ENCODE data around the gene SDHC.

SDHC gene, protein sequence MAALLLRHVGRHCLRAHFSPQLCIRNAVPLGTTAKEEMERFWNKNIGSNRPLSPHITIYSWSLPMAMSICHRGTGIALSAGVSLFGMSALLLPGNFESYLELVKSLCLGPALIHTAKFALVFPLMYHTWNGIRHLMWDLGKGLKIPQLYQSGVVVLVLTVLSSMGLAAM

DNA sequence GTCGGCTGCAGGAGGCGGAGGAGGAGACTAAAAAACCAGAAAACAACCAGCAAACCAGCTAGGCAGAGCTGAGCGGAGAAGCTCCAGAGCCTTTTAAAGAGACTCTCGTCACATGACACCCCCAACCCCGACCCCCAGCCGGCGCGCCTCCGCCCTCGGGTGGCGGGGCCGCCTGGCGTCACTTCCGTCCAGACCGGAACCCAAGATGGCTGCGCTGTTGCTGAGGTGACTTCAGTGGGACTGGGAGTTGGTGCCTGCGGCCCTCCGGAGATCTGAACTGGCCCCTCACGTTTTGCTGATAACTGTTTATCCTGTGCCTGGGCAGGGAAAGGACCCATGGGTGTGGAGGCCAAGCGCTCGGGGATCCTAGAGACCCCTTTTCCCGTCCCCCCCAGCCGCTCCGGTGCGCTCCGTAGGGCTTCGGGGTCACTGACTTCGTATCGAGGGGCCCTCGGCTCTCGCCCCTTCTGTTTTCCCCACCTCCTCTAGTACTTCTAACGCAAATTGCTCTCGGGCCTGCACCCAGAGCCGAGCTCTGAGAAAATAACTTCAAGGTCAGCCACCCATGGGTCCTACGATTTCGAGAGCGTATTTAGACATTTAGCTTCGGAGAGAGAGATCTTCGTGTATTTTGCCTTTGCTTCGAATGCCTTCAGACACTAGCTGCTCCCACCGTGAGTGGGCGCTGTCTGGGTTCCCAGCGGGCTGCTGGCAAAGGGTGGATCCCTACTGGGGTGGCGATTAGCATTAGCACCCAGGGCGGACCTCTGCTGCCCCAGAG, at the start of gene SDHC:
Gene SDHC, plus strand, starts transcription at position 181 of the 781 bp plus-strand sequence. Its CDS starts 25 bp downstream, at position 206.
- Histone ChIP-seq H3K27me3 (ENCODE audit: control insufficient read depth, insufficient read depth, low read length) (no peaks in the 10 kb centered on the region), H3K9ac (ENCODE audit: low read length) (peak within 1 kb of the TSS; percentile 100), H3K4me3 (ENCODE audit: low read length) (peak within 1 kb of the TSS; percentile 98), H3K4me1 (ENCODE audit: control insufficient read depth, insufficient read depth, low read length) (peaks cover 12% of the 10 kb centered on the region), H3K27ac (ENCODE audit: low read depth, low read length) (peak within 1 kb of the TSS; percentile 96), H3K36me3 (ENCODE audit: control insufficient read depth, insufficient read depth, low read length) (no peaks in the 10 kb centered on the region)

DNA sequence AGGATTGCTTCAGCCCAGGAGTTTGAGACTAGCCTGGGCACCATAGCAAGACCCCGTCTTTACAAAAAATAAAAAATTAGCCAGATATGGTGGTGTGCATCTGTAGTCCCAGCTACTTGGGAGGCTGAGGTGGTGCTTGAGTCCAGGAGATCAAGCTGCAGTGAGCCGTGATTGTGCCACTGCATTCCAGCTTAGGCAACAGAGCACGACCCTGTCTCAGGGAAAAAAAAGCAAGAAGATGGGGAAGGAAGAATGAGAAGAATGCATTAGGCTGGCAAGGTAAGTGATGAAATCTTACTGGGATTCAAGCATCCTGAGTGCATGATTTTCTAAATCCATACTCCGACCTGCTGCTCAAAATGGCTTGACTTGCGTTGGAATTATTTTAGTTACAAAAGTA, 48.9 kb upstream of the SDHC start:
- Histone ChIP-seq H3K4me3 (ENCODE audit: low read length) (no peak overlapping the region), H3K4me1 (ENCODE audit: control insufficient read depth, insufficient read depth, low read length) (peaks cover 16% of the 10 kb centered on the region), H3K9ac (ENCODE audit: low read length) (no peak overlapping the region), H3K36me3 (ENCODE audit: control insufficient read depth, insufficient read depth, low read length) (no peaks in the 10 kb centered on the region), H3K27ac (ENCODE audit: low read depth, low read length) (no peak overlapping the region), H3K27me3 (ENCODE audit: control insufficient read depth, insufficient read depth, low read length) (no peaks in the 10 kb centered on the region)

DNA sequence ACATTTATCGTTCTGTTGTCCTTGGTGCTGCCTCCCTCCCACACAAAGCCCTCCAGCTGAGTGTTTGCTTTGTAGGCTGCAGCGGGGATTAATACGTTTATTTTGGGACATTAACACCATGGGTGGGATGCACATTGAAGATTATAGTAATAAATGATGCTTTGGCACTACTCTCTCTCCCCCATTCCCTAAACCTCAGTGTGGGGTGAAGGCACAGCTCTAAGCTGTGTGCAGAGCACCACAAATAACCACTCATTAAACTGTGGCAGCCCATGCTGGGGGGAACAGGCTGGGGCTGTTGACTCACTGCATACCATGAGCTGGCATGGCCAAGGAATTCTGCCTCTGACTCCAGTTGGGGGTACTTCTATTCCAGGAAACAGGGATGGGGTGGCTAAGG, 48.0 kb upstream of the SDHC start:
- H3K4me1 ChIP-seq (ENCODE audit: control insufficient read depth, insufficient read depth, low read length), result peaks cover 16% of the 10 kb centered on the region
- H3K27me3 ChIP-seq (ENCODE audit: control insufficient read depth, insufficient read depth, low read length), result no peaks in the 10 kb centered on the region
- H3K4me3 ChIP-seq (ENCODE audit: low read length), result no peak overlapping the region
- no peaks in the 10 kb centered on the region for H3K36me3 ChIP-seq (ENCODE audit: control insufficient read depth, insufficient read depth, low read length)
- H3K27ac ChIP-seq (ENCODE audit: low read depth, low read length), result peak overlapping the region; percentile 63
- H3K9ac ChIP-seq (ENCODE audit: low read length), result no peak overlapping the region

DNA sequence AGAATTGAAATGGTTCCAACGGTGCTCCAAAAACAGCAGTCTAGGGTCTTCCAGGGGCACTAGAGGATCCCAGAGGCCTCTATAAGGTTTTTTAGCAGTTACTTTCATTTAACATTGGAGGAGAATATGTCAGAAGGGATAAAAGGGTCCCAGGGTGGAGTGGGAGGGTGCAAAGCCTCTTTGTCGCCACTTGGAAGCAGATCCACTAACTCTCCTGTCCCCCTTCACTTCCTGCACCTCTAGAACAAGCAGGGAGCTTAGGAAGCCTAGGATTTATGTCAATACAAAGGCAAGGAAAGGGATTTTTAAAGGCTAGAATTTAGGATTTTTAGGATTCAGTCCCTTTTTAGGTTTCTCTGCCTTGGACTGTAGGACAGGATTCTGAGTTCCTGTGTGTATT, 47.3 kb upstream of the SDHC start:
- H3K27ac ChIP-seq (ENCODE audit: low read depth, low read length), result peak overlapping the region; percentile 63

DNA sequence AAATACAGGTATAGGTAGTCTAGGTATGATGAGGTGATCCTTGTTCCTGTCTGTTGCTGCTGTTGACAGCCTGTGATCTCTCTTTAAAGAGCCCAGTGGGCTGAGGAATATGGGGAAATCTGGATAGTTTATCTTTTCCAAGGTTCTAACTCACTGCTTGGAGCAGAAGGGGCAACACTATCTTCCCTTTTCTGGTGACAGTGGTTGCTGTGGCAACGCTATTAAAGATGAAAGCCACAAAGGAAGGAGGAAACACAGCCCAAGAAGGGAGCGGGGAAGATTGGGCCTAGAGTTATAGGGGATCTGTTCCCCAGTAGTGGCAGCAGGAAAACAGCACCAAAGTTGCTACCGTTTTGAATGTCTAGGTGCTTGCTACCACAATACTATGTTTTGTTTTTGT, 46.9 kb upstream of the SDHC start:
- peak overlapping the region; percentile 63 for H3K27ac ChIP-seq (ENCODE audit: low read depth, low read length)

More for the DNA sequence above, 47.3 kb upstream of the SDHC start:
- no peaks in the 10 kb centered on the region for H3K36me3 ChIP-seq (ENCODE audit: control insufficient read depth, insufficient read depth, low read length)
- H3K4me1 ChIP-seq (ENCODE audit: control insufficient read depth, insufficient read depth, low read length), result peaks cover 14% of the 10 kb centered on the region
- no peaks in the 10 kb centered on the region for H3K27me3 ChIP-seq (ENCODE audit: control insufficient read depth, insufficient read depth, low read length)
- no peak overlapping the region for H3K9ac ChIP-seq (ENCODE audit: low read length)
- H3K4me3 ChIP-seq (ENCODE audit: low read length), result no peak overlapping the region

DNA sequence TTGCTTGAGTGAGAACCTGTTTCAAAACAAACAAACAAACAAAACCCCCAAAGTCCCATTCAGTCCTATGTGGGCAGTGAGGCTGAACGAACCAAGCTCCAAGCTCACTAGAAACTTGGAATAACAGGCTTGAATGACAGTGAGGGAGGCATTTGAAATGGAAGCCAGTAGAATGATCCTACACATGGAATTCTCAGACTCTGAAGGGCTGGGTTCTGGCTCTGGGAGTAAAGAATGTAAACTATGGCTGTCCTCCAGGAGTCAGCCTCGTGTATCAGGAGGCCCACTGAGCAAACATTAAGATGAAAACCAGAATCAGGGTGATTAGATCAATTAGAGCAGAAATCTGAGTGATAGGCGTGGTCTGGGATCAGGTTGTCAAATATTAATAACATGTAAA, 40.8 kb upstream of the SDHC start:
- no peak overlapping the region for H3K27ac ChIP-seq (ENCODE audit: low read depth, low read length)
- no peaks in the 10 kb centered on the region for H3K36me3 ChIP-seq (ENCODE audit: control insufficient read depth, insufficient read depth, low read length)
- no peaks in the 10 kb centered on the region for H3K4me1 ChIP-seq (ENCODE audit: control insufficient read depth, insufficient read depth, low read length)
- H3K4me3 ChIP-seq (ENCODE audit: low read length), result no peak overlapping the region
- H3K27me3 ChIP-seq (ENCODE audit: control insufficient read depth, insufficient read depth, low read length), result no peaks in the 10 kb centered on the region
- no peak overlapping the region for H3K9ac ChIP-seq (ENCODE audit: low read length)

More for the DNA sequence above, 46.9 kb upstream of the SDHC start:
- H3K4me1 ChIP-seq (ENCODE audit: control insufficient read depth, insufficient read depth, low read length), result peaks cover 14% of the 10 kb centered on the region
- H3K36me3 ChIP-seq (ENCODE audit: control insufficient read depth, insufficient read depth, low read length), result no peaks in the 10 kb centered on the region
- no peak overlapping the region for H3K9ac ChIP-seq (ENCODE audit: low read length)
- no peaks in the 10 kb centered on the region for H3K27me3 ChIP-seq (ENCODE audit: control insufficient read depth, insufficient read depth, low read length)
- no peak overlapping the region for H3K4me3 ChIP-seq (ENCODE audit: low read length)

DNA sequence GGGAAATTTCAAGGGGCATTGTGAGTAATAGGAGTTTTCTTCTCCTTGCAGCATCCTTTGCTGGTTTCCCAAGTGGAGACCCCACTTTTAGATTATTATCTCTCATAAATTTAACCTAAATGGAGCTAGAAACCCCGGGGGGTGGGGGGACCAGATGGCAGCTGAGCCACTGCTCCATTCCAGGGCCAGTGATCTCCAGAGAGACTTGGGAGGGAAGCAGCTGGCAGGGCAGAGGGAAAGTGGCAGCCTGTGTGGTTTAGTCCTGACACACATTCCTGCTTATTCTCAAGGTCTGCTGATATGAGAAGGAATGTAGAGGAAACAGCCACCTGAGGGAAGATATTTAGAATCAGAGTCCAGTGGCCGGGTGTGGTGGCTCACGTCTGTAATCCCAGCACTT, 39.3 kb upstream of the SDHC start:
- Histone ChIP-seq H3K4me3 (ENCODE audit: low read length) (no peak overlapping the region), H3K4me1 (ENCODE audit: control insufficient read depth, insufficient read depth, low read length) (no peaks in the 10 kb centered on the region), H3K36me3 (ENCODE audit: control insufficient read depth, insufficient read depth, low read length) (no peaks in the 10 kb centered on the region), H3K27me3 (ENCODE audit: control insufficient read depth, insufficient read depth, low read length) (no peaks in the 10 kb centered on the region), H3K9ac (ENCODE audit: low read length) (no peak overlapping the region), H3K27ac (ENCODE audit: low read depth, low read length) (no peak overlapping the region)

DNA sequence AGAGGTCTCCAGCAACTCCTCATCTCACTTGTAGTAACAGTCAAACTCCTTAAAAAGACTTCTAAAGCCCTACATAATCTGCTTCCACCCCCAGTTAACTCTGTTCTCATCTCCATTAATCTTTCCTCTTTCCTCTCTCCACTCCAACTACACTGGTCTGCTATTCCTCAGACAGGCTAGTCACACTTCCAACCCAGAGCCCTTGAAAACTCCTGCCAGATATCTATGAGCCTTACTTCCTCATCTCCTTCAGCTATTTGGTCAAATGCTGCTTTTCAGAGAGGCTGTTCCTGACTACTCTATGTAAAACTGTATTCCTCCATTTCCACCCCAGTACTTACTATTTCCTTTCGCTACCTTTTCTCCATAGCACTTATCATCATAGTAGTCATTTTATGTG, 31.2 kb upstream of the SDHC start:
- Histone ChIP-seq H3K27me3 (ENCODE audit: control insufficient read depth, insufficient read depth, low read length) (no peaks in the 10 kb centered on the region), H3K4me1 (ENCODE audit: control insufficient read depth, insufficient read depth, low read length) (no peaks in the 10 kb centered on the region), H3K36me3 (ENCODE audit: control insufficient read depth, insufficient read depth, low read length) (no peaks in the 10 kb centered on the region), H3K4me3 (ENCODE audit: low read length) (no peak overlapping the region), H3K27ac (ENCODE audit: low read depth, low read length) (no peak overlapping the region), H3K9ac (ENCODE audit: low read length) (no peak overlapping the region)

DNA sequence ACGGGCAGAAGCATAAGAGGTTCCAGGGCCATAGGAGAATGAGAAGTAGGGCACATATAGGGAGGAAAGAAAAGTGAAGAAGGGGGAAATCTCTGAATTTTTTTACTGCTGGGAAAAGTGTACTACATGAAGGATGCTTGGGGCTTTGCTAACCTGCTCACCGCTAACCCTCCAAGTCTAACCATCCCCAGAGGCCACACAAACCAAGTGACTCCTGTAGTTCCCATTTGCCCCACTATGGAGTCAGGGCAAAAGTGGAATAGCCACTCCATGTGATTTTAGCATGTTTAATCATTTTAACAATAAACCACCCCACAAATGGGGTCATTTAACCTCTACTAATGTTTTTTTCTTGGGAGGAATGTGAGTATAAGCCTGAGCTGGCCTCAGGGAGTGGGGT, 29.1 kb upstream of the SDHC start:
- Histone ChIP-seq H3K27ac (ENCODE audit: low read depth, low read length) (no peak overlapping the region), H3K4me3 (ENCODE audit: low read length) (no peak overlapping the region), H3K27me3 (ENCODE audit: control insufficient read depth, insufficient read depth, low read length) (no peaks in the 10 kb centered on the region), H3K4me1 (ENCODE audit: control insufficient read depth, insufficient read depth, low read length) (no peaks in the 10 kb centered on the region), H3K36me3 (ENCODE audit: control insufficient read depth, insufficient read depth, low read length) (no peaks in the 10 kb centered on the region), H3K9ac (ENCODE audit: low read length) (no peak overlapping the region)

DNA sequence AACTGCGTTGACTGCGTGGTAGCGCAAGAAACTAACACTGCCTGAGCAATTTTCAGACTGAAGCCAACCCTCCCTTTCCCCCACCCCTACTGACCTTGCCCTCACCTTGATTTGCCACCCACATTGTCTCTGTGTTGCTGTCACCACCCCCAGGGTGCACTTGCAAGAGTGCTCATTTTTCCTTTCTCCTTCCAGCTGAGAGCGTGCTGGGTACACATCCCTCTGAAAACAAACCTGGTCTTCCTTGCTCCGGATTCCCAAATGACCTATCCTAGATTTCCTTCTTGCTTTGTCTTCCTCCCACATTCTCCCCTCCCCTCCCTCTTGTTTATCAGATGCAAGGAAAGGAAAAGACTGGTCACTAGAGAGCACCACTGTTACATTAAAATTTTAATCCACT, 28.7 kb upstream of the SDHC start:
- H3K36me3 ChIP-seq (ENCODE audit: control insufficient read depth, insufficient read depth, low read length), result no peaks in the 10 kb centered on the region
- no peak overlapping the region for H3K4me3 ChIP-seq (ENCODE audit: low read length)
- no peaks in the 10 kb centered on the region for H3K4me1 ChIP-seq (ENCODE audit: control insufficient read depth, insufficient read depth, low read length)
- H3K9ac ChIP-seq (ENCODE audit: low read length), result no peak overlapping the region
- no peaks in the 10 kb centered on the region for H3K27me3 ChIP-seq (ENCODE audit: control insufficient read depth, insufficient read depth, low read length)
- no peak overlapping the region for H3K27ac ChIP-seq (ENCODE audit: low read depth, low read length)

DNA sequence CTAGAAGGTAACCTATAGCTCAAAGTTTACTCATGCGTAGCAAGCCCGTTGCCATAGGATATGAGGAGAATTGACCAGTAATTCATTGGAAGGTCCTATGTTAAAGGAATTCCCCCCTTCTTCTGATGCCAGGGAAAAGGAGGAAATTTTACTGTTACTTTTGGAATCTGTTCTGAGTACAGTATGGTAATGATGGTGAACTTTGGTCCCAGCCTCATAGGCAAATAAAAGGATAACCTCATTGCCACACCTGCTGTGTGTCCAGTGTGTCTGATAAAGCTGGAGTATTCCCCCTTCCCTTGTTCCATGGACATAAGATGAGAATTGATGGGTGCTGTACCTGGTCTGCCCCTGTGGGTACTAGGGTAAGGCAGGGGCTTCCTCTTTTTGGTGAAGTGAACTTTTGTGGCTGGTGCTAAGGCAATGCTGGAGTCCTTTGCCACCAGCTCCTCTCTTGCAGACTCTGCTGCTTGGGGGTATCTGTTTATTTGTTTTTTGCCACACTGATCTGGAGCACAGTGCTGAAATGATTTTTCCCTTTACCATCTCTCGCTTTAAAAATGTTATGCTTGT, 26.6 kb upstream of the SDHC start:
- Histone ChIP-seq H3K36me3 (ENCODE audit: control insufficient read depth, insufficient read depth, low read length) (no peaks in the 10 kb centered on the region), H3K4me1 (ENCODE audit: control insufficient read depth, insufficient read depth, low read length) (no peaks in the 10 kb centered on the region), H3K27ac (ENCODE audit: low read depth, low read length) (no peak overlapping the region), H3K4me3 (ENCODE audit: low read length) (no peak overlapping the region), H3K27me3 (ENCODE audit: control insufficient read depth, insufficient read depth, low read length) (no peaks in the 10 kb centered on the region), H3K9ac (ENCODE audit: low read length) (no peak overlapping the region)

DNA sequence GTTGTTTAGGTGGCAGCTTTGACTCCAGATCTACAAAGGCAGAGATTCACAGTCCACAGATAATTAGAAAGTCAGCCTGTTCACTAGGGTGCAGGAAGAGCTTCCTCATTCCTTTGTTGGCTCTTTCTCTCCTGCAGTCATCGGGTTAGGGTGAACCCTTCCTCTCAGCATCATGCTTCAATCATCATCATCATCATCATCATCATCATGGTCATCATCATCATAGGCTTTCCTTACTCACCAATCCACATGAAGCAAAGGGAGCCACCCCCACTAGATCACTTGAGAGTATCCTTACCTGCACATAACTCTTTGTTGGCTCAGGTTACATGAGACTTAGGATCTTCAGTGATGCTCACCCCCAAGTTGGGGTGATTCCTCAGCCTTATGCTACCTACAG, 23.4 kb upstream of the SDHC start:
- Histone ChIP-seq H3K36me3 (ENCODE audit: control insufficient read depth, insufficient read depth, low read length) (no peaks in the 10 kb centered on the region), H3K4me3 (ENCODE audit: low read length) (no peak overlapping the region), H3K27me3 (ENCODE audit: control insufficient read depth, insufficient read depth, low read length) (no peaks in the 10 kb centered on the region), H3K27ac (ENCODE audit: low read depth, low read length) (no peak overlapping the region), H3K4me1 (ENCODE audit: control insufficient read depth, insufficient read depth, low read length) (no peaks in the 10 kb centered on the region), H3K9ac (ENCODE audit: low read length) (no peak overlapping the region)

DNA sequence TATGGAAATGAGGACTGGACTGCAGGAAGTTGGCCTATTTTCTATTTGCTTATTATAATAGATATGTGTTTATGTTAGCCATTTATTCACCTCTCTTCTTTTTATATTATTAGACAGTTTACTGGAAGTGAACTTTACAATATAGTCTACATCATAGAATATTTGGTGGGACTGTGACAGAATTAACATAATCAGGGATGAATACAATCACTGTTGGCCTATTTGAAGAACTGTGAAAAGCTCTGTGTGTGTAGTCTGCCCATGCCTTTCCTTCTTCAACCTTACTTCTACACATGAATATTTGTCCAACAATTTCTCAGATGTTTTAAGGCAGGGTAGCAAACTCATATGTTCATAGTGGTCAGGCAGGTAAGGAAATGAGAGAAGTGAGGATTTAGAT, 16.8 kb upstream of the SDHC start:
- Histone ChIP-seq H3K9ac (ENCODE audit: low read length) (no peak overlapping the region), H3K27me3 (ENCODE audit: control insufficient read depth, insufficient read depth, low read length) (no peaks in the 10 kb centered on the region), H3K4me1 (ENCODE audit: control insufficient read depth, insufficient read depth, low read length) (no peaks in the 10 kb centered on the region), H3K27ac (ENCODE audit: low read depth, low read length) (no peak overlapping the region), H3K36me3 (ENCODE audit: control insufficient read depth, insufficient read depth, low read length) (no peaks in the 10 kb centered on the region), H3K4me3 (ENCODE audit: low read length) (no peak overlapping the region)
